HEK293 (cell line): Measurements from ENCODE around the gene ZNF423.

ENCODE experiments used
- EGR2 ChIP-seq: fragments of 450-650 bp; formaldehyde crosslinking; IDR thresholded peaks from 2 replicates; pipeline ENCODE4 v1.5.1; 2016; ENCODE audit warnings: low read depth, missing biosample characterization, missing genetic modification characterization
- KLF16 ChIP-seq: fragments of 450-650 bp; formaldehyde crosslinking; IDR thresholded peaks from 2 replicates; pipeline ENCODE4 v1.5.1; 2017; ENCODE audit warnings: missing biosample characterization, missing genetic modification characterization
- PRDM10 ChIP-seq: fragments of 450-650 bp; formaldehyde crosslinking; IDR thresholded peaks from 2 replicates; pipeline ENCODE4 v1.5.1; 2016; ENCODE audit warnings: missing biosample characterization, missing genetic modification characterization
- SCRT2 ChIP-seq: fragments of 450-650 bp; formaldehyde crosslinking; IDR thresholded peaks from 2 replicates; pipeline ENCODE4 v1.5.1; 2016; ENCODE audit warnings: missing biosample characterization, missing genetic modification characterization
- ZBTB1 ChIP-seq: fragments of 450-650 bp; formaldehyde crosslinking; IDR thresholded peaks from 2 replicates; pipeline ENCODE4 v1.5.1; 2016; ENCODE audit warnings: missing biosample characterization, missing genetic modification characterization
- ZBTB21 ChIP-seq: fragments of 450-650 bp; formaldehyde crosslinking; IDR thresholded peaks from 2 replicates; pipeline ENCODE4 v1.5.1; 2017; ENCODE audit warnings: missing biosample characterization, missing genetic modification characterization
- ZBTB7A ChIP-seq: fragments of 450-650 bp; formaldehyde crosslinking; IDR thresholded peaks from 2 replicates; pipeline ENCODE4 v1.5.1; 2016; ENCODE audit warnings: low read depth, missing biosample characterization, missing genetic modification characterization
- ZNF132 ChIP-seq: fragments of 450-650 bp; formaldehyde crosslinking; IDR thresholded peaks from 2 replicates; pipeline ENCODE4 v1.5.1; 2017; ENCODE audit warnings: missing biosample characterization, missing genetic modification characterization, borderline replicate concordance
- ZNF148 ChIP-seq: fragments of 450-650 bp; formaldehyde crosslinking; IDR thresholded peaks from 2 replicates; pipeline ENCODE4 v1.5.0; 2017; ENCODE audit warnings: missing biosample characterization, missing genetic modification characterization, borderline replicate concordance
- ZNF169 ChIP-seq: fragments of 450-650 bp; formaldehyde crosslinking; IDR thresholded peaks from 2 replicates; pipeline ENCODE4 v1.5.1; 2016; ENCODE audit warnings: missing biosample characterization, missing genetic modification characterization
- ZNF2 ChIP-seq: fragments of 450-650 bp; formaldehyde crosslinking; IDR thresholded peaks from 2 replicates; pipeline ENCODE4 v1.5.1; 2016; ENCODE audit warnings: missing biosample characterization, missing genetic modification characterization
- ZNF266 ChIP-seq: fragments of 450-650 bp; formaldehyde crosslinking; IDR thresholded peaks from 2 replicates; pipeline ENCODE4 v1.5.1; 2016; ENCODE audit warnings: missing biosample characterization, missing genetic modification characterization, low read depth
- ZNF335 ChIP-seq: fragments of 450-650 bp; formaldehyde crosslinking; conservative IDR thresholded peaks from 2 replicates; pipeline ENCODE4 v1.5.1; 2016; ENCODE audit warnings: missing biosample characterization, missing genetic modification characterization
- ZNF394 ChIP-seq: fragments of 450-650 bp; formaldehyde crosslinking; IDR thresholded peaks from 2 replicates; pipeline ENCODE4 v1.5.1; 2016; ENCODE audit warnings: missing biosample characterization, missing genetic modification characterization, mild to moderate bottlenecking, moderate library complexity, borderline replicate concordance
- ZNF510 ChIP-seq: fragments of 450-650 bp; formaldehyde crosslinking; IDR thresholded peaks from 2 replicates; pipeline ENCODE4 v1.5.1; 2018; ENCODE audit warnings: mild to moderate bottlenecking, missing genetic modification characterization, missing biosample characterization; ENCODE audit not compliant: insufficient replicate concordance
- ZNF513 ChIP-seq: fragments of 450-650 bp; IDR thresholded peaks from 2 replicates; pipeline ENCODE4 v1.5.1; 2018; ENCODE audit warnings: missing biosample characterization, missing genetic modification characterization
- ZNF514 ChIP-seq: fragments of 450-650 bp; formaldehyde crosslinking; IDR thresholded peaks from 2 replicates; pipeline ENCODE4 v1.5.1; 2016; ENCODE audit warnings: missing biosample characterization, missing genetic modification characterization
- ZNF670 ChIP-seq: fragments of 450-650 bp; formaldehyde crosslinking; IDR thresholded peaks from 2 replicates; pipeline ENCODE4 v1.5.1; 2016; ENCODE audit warnings: missing biosample characterization, missing genetic modification characterization, low read depth
- ZNF707 ChIP-seq: fragments of 450-650 bp; formaldehyde crosslinking; IDR thresholded peaks from 2 replicates; pipeline ENCODE4 v1.5.1; 2016; ENCODE audit warnings: missing biosample characterization, missing genetic modification characterization
- ZNF777 ChIP-seq: fragments of 450-650 bp; formaldehyde crosslinking; IDR thresholded peaks from 2 replicates; pipeline ENCODE4 v1.5.1; 2017; ENCODE audit warnings: missing biosample characterization, missing genetic modification characterization, borderline replicate concordance
- ZNF830 ChIP-seq: fragments of 450-650 bp; IDR thresholded peaks from 2 replicates; pipeline ENCODE4 v1.5.0; 2018; ENCODE audit warnings: missing biosample characterization, missing genetic modification characterization, low read depth, mild to moderate bottlenecking, moderate library complexity
- ZSCAN5A ChIP-seq: fragments of 450-650 bp; formaldehyde crosslinking; IDR thresholded peaks from 2 replicates; pipeline ENCODE4 v1.5.1; 2016; ENCODE audit warnings: missing biosample characterization, missing genetic modification characterization
- ZXDB ChIP-seq: fragments of 450-650 bp; formaldehyde crosslinking; IDR thresholded peaks from 2 replicates; pipeline ENCODE4 v1.5.1; 2016; ENCODE audit warnings: missing biosample characterization, missing genetic modification characterization
- TF ChIP-seq, protein P1 (sequence below): fragments of 450-650 bp; formaldehyde crosslinking; IDR thresholded peaks from 2 replicates; pipeline ENCODE4 v1.5.1; 2017; ENCODE audit warnings: missing biosample characterization, missing genetic modification characterization
- TF ChIP-seq, protein P2 (sequence below): fragments of 450-650 bp; formaldehyde crosslinking; optimal IDR thresholded peaks from 2 replicates; pipeline ENCODE3; 2016; ENCODE audit warnings: missing biosample characterization, mild to moderate bottlenecking, missing genetic modification characterization
- TF ChIP-seq, protein P3 (sequence below): fragments of 450-650 bp; formaldehyde crosslinking; IDR thresholded peaks from 2 replicates; pipeline ENCODE4 v1.5.1; 2016; ENCODE audit warnings: missing biosample characterization, missing genetic modification characterization

ZNF423 gene

GRCh38 chr16:49701789-49702494 is 154.0 kb downstream of the ZNF423 start (continued):
- TF ChIP-seq ZNF707 (no peak), ZNF510 (tag by site-specific recombination) (no peak), PRDM10 (tag by site-specific recombination) (peak; percentile 98), KLF16 (tag by site-specific recombination) (no peak), ZNF394 (tag by site-specific recombination) (no peak), ZBTB21 (tag by site-specific recombination) (no peak), ZBTB7A (tag by site-specific recombination) (no peak), ZNF132 (no peak), ZNF514 (no peak), ZNF169 (no peak), ZNF670 (tag by site-specific recombination) (no peak), ZSCAN5A (tag by site-specific recombination) (no peak), ZNF830 (tag by site-specific recombination) (no peak), ZNF335 (peak; percentile 89), ZNF266 (tag by site-specific recombination) (no peak), ZNF777 (tag by site-specific recombination) (no peak), ZNF2 (tag by site-specific recombination) (no peak), EGR2 (tag by site-specific recombination) (peak; percentile 39; the same call in 1 of the 2 replicates), SCRT2 (peak; percentile 40; the same call in 1 of the 2 replicates), ZBTB1 (tag by site-specific recombination) (no peak), ZNF148 (tag by site-specific recombination) (no peak), ZXDB (tag by site-specific recombination) (no peak), ZNF513 (no peak)
- TF ChIP-seq, protein P1, sequence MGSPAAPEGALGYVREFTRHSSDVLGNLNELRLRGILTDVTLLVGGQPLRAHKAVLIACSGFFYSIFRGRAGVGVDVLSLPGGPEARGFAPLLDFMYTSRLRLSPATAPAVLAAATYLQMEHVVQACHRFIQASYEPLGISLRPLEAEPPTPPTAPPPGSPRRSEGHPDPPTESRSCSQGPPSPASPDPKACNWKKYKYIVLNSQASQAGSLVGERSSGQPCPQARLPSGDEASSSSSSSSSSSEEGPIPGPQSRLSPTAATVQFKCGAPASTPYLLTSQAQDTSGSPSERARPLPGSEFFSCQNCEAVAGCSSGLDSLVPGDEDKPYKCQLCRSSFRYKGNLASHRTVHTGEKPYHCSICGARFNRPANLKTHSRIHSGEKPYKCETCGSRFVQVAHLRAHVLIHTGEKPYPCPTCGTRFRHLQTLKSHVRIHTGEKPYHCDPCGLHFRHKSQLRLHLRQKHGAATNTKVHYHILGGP (tag by site-specific recombination) = no peak
- TF ChIP-seq, protein P2, sequence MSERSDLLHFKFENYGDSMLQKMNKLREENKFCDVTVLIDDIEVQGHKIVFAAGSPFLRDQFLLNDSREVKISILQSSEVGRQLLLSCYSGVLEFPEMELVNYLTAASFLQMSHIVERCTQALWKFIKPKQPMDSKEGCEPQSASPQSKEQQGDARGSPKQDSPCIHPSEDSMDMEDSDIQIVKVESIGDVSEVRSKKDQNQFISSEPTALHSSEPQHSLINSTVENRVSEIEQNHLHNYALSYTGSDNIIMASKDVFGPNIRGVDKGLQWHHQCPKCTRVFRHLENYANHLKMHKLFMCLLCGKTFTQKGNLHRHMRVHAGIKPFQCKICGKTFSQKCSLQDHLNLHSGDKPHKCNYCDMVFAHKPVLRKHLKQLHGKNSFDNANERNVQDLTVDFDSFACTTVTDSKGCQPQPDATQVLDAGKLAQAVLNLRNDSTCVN (tag by site-specific recombination) = no peak
- TF ChIP-seq, protein P3, sequence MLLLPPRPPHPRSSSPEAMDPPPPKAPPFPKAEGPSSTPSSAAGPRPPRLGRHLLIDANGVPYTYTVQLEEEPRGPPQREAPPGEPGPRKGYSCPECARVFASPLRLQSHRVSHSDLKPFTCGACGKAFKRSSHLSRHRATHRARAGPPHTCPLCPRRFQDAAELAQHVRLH (tag by site-specific recombination) = no peak
